GM21447 (cell line): Measurements from ENCODE around the gene SNAP29.
"Not testable (repeated sequence)": the region's sequence is repeated elsewhere in the genome, so short reads cannot be mapped to it uniquely, and the experiment has no call there.

Experiments used
- ATAC-seq: cut with Tn5 transposase; IDR thresholded peaks from one replicate; pipeline ENCODE4 v1.9.1; 2021; ENCODE audit not compliant: unreplicated experiment

Gene SNAP29

DNA sequence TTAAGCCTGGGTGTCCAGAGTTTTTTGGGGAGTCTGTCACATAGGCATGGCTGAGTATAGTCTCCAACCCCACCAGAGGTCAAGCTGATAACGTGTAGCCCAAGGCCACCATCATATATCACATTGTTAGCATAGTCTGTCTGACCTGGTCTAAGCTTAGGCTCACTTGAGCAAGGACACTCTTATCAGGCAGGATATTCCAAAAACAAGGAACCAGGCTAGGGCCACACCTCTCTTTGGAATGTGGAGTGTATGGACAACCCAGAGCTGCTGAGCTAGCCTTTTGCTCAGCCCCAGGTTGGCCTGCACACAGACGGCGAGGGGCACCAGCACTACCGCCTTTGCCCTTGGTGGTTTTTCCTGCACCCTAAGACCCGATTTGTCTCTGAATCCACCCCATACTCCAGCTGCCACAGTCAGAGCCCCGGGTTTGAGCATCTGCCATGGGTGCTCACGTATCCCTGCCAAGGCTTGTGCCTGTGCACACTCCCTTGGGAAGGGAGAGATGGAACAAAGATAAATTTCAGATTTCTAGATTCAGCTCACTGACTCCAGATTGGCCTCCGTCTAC is 7.2 kb downstream of the SNAP29 start:
- ATAC-seq: no peak

DNA sequence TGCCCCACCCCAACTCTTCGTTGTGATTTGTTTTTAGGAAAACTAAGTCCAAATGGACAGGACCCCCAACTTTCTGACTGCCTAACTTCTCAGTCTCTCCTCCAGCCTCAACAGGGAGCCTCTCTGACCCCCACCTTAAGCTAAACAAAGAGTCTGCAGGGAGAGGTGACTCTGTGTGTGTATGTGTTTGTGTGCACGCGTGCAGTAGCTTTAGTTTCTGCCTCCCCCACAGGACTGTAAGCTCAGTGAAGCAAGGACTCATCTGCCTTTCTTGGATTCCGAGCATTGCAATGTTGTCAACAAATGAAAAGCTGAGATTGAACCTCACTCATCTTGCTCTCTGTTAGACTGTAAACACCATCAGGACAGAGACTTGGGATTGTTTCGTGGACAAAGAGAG is 7.9 kb downstream of the SNAP29 start:
- ATAC-seq: no peak

DNA sequence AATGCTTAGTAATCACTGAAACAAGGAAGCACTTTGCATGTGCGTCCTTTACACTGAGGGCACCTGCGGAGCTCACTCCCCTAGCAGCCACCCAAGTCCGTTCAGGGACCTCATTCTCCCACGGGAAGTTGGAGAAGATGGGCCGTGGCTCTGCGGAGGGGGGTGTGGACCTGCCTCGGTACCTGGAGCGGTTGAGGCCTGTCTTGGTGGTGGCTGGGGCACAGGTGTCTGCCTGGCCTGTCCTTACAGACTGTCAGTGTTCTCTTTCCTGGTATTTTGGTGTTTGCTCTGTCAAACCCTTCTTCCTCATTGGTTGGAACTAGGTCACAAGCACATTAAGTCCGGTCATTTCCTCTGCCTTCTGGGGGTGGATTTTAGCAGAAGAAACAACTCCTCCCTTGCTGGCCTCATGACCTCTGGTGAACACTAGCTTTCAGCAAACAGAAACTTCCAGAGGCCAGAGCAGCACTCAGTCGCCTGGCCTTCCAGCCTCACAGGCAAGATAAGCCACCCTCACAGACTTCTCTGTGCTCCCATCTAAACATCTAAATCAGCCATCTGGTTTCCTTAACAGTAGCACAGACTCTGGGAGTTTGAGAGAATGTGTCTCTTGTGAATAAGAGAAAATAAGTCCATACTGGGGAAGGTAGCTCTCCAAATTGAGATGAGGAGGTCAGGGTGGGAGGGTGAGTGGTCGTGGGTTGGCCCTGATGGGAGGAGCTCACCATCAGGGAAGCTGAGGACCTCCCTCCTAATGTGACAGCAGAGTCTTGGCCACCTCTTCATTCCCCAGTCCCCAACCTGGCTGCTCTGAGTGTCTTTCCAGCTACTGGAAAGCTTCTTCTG is 8.6 kb downstream of the SNAP29 start:
- ATAC-seq: no peak

DNA sequence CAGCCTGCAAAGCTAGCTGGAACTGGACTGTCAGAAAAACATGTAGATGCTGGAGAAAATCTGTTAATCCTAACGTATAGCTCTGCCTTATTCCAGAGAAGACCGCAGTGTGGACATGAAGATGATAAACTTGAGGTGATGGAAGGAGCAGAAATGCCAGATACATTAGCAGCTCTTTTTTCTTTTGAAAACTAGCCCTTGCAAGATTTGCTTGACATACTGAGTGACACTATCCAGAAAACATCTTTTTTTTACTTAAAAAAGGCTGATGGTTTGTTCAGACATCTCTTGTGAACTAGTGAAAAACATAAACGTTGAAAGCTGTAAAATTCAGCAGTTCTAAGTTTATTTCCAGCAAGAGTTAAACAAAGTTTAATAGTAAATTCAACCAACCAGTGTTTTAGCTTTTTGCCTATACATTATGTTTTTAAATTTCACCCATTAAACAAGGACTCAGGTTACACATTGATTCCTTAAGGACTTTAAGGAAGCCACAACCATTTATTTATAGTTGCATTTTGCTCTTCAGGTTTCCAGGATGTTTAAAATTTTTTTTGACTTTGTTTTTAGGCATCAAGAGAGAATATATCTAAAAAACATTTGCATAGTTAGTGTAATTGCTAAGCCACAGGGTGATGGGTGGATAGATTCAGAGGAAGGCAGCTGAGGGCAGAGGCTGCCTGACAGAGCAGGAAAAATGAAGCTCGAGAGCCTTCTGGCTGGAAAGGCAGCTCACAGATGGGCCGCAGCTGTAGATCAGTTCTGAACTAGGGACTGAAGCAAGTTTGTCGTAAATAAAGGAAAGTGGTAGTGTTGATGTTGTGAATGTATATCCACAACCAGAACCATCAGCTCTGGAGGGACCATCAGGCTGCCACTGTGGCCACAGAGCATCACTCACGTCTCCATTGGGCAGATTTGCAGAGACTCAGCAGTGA is 9.5 kb downstream of the SNAP29 start:
- ATAC-seq: no peak

DNA sequence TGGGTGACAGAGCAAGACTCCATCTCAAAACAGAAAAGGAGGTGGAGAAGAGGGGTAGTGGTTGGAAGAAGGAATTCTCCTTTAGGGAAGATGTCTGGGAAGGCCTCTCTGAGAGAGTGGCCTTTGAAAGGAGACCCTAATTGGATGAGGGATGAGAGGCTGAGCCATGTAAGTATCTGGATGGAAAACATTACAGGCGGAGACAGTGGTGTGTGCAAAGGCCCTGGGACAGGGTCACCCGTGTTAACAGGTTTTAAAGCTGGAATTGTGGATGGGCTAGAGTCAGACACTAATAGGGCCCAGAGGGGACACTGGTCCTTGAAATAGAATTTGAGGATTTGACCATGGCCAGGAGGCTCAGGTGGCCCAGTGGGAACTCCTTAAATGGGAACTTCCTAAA is 10.4 kb downstream of the SNAP29 start:
- no peak for ATAC-seq

DNA sequence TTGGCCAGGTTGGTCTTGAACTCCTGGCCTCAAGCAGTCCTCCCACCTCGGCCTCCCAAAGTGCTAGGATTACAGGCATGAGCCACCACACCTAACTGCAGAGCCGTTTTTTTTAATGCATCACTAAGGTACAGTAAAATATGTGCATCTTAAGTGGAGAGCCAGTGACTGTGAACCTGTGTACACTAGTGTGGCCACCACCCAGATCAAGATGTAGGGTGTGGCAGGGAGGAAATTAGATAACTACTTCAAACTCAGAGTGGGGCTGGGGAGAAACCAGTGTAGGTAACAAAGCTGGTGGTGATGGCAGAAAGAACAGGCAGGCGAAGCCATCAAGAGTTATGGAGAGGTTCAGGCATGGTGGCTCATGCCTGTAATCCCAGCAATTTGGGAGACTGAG is 14.4 kb downstream of the SNAP29 start:
- no peak for ATAC-seq

DNA sequence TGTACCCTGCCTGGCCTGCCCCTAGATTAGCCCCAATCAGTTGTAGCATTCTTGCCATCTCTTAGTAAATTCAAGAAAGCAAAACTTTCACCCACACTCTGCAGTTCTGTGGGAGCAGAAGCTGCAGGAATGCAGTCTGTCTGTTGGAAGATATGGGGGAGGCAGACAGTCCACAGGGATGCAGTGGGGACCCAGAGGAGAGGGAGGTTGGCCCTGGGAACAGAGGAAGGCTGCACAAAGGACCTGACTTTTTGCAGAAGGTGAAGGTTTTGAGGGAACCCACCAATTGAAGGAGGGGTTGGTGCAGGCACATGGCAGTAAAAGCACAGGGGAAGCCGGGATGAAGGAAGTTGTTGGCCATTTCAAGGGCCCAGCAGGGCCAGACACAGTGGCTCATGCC is 16.5 kb downstream of the SNAP29 start:
- ATAC-seq: no peak

DNA sequence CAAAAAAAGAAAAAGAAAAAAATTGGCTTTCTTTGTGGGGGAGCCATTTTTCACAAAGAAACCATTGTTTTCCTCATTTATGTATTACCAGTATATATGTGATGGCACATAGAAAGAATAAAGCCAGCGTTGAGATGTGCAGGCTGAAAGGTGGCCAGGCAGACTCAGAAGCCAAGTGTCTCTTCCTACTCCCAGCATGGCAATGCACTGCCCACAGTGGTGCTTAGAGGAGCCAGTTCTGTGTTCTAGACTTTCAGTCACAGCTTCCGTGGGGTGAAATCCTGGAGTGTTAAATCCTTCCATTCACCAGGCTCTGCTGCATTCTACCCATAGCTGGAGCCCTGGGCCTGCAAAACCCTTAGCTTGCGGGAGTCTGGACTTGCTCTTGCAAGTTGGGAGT is 18.9 kb downstream of the SNAP29 start:
- ATAC-seq: no peak

DNA sequence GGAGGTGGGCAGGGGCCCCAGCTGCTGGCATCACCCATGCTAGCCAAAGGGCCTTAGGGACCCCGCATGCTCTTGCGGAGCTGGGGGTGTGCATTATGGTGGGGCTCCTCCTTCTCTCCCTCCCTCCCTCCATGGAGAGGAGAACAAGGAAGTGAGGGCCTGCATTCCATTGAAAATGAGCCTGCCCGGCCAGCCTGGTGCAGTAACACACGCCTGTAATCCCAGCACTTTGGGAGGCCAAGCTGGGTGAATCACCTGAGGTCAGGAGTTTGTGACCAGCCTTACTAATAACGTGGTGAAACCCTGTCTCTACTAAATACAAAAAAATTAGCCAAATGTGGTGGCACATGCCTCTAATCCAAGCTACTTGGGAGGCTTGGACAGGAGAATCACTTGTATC is 22.4 kb downstream of the SNAP29 start:
- ATAC-seq: no peak

DNA sequence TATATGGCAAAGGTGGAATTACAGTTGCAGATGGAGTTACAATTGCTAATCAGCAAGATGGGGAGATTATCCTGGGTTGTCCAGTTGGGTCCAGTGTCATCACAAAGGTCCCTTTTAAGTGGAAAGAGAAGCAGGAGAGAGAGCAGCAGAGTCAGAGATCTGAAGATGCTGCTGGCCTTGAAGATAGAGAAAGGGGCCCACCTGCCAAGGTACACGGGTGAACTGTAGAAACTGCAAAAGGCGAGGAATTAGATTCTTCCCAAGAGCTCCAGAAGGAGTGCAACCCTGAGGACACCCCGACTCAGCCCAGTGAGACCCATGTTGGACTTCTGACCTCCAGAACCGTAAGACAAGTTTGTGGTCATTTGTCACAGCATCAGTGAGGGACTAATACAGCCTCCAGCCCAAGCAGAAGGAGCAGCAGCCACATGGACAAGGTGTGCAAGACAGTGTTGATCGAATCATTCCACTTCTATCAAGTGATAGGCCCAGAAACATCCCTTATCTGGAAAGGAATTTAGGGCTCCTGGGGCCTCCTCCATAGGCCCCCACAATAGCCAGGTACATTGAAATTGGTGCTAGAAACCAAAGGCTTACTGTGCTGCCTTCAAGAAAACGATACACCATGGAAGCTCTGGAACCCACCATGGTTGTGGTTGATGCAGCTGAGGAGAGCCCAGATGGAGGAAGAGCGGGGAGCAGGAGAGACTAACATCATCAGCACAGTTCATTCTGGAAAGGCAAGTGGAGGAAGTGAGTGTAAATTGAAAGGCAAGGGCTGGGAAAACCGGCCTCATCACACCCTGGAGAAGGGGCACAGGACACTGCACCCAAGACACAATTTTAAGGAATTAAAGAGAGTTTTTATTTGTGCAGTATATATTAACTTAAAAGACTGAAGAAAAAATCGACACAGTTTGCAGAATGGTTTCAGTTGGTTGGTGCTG is 23.3 kb downstream of the SNAP29 start:
- no peak for ATAC-seq

DNA sequence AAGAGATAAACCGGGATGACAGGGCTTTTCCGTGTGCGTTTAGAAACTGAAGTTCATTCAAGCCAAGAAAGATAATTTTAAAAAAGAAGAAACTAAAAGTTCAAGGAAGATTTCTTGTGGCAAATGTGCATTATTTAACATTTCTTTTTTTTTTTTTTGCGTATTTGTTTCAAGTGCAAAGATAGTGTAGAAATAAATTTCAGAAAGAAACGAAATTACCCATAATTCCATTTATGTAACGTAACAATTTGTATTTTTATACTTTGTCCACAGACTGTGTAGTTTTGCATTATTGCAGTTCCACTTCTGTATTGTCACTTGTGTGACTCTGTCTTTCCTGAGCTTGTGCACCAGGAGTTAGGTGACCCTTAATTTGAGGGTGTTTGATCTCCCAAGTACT is 24.0 kb downstream of the SNAP29 start:
- ATAC-seq: no peak

DNA sequence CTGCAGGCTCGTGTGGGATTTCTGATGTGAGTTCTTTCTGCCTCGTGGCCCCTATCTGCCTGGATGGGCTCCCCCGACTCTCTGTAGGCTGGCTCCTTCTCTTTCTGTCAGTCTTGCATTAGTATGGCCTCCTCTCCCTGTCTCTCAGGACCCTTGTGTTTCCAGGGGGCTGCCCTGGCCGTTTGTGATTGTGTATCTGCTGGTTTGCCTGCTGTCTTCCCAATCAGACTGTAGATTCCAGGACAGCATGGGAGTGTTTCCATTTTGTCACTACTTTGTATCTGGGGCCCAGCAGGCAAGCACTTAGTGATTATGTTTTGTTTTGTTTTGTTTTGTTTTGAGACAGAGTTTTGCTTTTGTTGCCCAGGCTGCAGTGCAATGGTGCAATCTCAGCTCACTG is 25.6 kb downstream of the SNAP29 start:
- no peak for ATAC-seq

DNA sequence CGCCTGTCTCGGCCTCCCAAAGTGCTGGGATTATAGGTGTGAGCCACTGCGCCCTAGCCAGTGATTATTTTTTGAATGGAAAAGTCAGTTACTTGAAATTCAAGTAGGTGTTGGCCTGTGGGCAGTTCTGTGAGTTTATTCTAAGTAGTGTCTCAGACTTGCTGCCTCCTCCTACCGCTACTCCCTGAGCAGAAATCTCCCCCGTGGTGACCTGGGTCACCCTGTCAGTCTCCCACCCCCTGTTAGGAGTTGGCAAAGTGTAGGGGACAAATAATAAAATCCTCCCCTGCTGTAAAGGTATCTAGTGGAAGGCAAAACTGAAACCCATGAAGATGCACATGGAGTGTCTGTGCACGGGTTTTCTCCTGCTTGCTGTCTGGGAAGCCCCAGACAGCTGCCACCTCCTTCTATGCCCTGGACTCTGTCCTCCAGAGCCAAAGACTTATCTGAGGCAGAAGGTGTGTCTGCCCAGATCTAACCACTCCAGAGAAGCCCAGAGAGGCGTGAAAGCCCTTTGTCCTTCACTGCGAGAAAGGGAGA is 26.3 kb downstream of the SNAP29 start:
- no peak for ATAC-seq

DNA sequence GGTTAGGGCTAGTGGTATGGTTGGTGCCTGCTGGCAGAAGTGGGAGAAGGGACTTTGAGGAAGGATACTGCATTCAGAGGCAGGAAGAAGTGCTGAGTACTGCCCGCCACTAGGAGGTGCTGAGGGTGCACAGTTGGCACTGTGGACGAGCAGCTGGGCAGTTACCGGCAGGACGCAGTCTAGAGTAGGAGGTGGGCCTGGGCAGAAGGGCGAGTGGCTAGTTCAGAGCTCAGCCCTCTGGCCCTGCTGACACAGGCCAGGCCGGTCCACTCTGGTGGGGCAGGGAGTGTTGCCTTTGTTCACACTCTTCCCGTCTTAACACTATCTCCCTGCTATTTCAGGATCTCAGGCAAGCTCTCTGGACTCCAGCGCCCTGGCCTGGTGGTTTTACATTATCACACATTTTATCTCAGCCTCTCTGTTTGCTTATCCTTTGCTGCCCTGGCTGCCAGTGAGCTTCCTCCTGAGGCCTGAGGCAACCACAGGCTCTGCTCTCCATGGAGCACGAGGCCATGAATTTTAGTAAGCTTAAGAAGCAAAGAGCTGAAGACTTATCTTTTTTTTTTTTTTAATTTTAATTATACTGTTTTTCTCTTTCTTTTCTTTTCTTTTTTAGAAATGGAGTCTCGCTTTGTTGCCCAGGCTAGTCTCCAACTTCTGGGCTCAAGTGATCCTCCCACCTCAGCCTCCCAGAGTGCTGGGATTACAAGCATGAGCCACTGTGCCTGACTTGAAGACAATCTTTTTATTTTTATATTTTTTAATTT is 26.9 kb downstream of the SNAP29 start:
- ATAC-seq: no peak

DNA sequence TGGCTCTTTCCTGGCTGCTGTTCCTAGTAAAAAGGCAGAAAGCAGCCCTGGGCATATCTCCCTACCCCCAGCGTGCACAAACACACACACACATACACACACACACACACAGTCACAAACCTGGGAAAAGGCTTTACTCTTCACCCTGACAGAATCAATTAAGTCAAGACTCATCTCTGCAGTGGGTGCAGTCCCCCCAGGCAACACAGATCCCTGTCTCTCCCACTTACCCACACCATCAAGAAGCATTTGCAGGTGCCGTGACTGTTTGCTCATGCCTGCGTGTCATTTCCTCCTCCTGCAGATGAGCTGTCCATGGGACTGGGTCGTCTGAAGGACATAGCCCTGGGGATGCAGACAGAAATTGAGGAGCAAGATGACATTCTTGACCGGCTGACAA is 28.6 kb downstream of the SNAP29 start:
- no peak for ATAC-seq

DNA sequence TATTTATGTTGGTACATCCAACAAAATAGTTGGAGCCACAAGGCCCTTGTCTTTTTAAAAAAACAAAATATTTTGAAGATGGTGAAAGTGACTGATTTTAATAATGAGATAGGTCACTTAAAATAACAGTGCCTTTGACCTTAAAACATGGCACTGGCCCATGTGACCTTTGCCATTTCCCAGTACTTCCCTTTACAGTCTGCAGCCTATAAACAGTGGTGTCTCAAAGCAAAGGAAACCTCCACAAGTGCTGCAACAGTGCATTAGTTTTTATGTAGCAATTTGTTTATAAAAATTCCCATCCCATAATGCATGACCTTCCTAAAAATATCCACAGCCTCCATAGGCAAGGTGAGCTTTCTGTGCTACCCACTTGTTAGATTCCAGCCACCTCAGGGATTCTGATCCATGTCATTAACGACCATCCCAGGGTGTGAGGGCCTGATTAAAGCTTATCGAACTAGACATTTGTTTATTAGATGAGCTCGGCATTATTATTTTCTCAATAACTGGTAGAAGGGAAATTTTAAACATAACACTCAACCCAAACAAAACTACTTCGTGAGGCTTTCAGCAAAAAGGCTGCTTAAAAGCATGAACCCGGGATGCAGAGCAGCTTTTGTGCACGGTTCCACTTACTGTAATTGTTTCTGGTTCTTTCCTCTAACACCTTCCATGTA is 30.4 kb downstream of the SNAP29 start:
- ATAC-seq: no peak

DNA sequence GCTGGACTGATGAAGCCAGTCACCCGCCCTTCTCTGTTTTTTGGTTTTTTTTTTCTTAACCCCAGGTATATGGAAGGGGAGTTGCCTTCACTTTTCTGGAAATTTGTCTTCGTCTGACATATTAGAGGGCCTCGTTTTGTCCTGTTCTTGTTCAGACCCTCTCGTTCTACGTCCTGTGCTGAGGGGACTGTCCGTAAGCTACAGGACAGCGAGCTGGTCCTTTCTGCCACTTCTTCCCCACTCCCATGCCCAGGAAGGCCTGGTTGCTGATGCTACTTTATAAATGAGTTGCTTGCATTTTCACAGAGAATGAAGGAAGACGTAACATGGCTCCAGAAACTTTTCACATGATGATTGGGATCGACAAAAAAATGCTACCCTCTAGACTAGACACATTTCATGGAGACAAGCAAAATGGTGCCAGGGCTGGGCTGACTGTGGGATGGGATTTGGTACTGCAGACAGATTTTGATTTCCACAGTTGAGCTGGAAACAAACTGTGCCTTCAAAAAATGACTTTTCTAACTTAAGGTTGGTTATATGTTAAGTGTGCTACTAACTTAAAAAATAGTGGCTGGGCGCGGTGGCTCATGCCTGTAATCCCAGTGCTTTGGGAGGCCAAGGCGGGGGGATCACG is 31.2 kb downstream of the SNAP29 start:
- ATAC-seq: no peak

DNA sequence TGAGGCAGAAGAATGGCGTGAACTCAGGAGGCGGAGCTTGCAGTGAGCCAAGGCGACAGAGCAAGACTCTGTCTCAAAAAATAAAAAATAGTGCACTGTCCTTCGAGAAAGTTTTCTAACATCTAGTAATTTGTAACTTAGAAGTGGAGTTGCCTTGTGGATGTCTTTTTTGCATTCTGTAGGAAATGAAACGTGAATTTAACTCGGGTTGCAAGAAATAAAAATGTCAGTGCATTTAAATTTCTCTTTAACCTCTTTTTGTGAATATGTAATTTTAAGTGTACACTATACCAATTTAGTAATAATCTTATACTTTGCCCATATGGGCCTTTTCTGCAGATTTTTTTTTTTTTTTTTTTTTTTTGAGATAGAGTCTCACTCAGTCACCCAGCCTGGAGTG is 32.2 kb downstream of the SNAP29 start:
- no peak for ATAC-seq

DNA sequence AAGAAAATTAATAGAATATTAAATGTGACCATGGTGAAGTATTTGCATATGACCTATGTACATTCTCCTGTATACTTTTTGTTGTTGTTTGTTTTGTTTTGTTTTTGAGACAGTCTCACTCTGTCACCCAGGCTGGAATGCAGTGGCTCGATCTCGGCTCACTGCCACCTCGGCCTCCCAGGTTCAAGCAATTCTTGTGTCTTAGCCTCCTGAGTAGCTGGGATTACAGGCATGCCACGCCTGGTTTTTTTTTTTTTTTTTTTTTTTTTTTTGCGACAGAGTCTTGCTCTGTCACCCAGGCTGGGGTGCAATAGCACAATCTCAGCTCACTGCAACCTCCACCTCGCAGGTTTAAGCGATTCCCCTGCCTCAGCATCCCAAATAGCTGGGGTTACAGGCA is 38.9 kb downstream of the SNAP29 start:
- not testable (repeated sequence) for ATAC-seq
